HG03039 (cell line): ENCODE measurements around the gene OR6C6.
"Not testable (repeated sequence)": the region's sequence is repeated elsewhere in the genome, so short reads cannot be mapped to it uniquely, and the experiment has no call there.

Experiments
- ATAC-seq: cut with Tn5 transposase; IDR thresholded peaks from one replicate; pipeline ENCODE4 v1.9.1; 2021; ENCODE audit warnings: mild to moderate bottlenecking, moderate library complexity; ENCODE audit not compliant: unreplicated experiment

OR6C6 gene

GRCh38 chr12:55296469-55296868, at the start of gene OR6C6:
Gene OR6C6, minus strand, starts transcription at chr12:55296569. Its CDS starts 1,337 bp downstream, at chr12:55295232.
- no peak for ATAC-seq

GRCh38 chr12:55336002-55336401, 39.6 kb upstream of the OR6C6 start:
- no peak for ATAC-seq

DNA sequence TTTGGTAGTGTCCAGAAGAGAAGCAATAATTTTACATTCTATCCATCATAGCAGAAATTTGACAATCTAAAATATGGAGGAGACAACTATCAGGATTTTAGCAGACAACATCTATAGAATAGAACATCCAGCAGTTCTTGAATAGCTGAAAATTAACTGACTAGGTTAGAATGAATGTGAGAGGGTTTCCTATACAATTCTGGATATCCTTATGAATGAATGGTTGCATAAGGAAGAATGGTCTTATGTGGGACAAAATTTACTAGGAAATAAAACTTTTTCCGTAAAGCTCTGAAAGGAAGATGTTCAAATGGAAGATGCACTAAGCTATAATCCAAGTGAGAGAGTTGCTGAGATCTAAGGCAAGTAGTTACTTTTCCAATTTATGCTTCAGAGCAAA, 34.1 kb upstream of the OR6C6 start, which contains the start of gene OR6C3:
TSS of gene OR6C3 (plus strand) at position 301 of the 400 bp plus-strand sequence. CDS start 955 bp downstream, outside the sequence.
- no peak for ATAC-seq

GRCh38 chr12:55325801-55326200, 29.4 kb upstream of the OR6C6 start:
- ATAC-seq, result not testable (repeated sequence)

- ATAC-seq, result no peak
These were observed 23.8 kb upstream of the OR6C6 start for GRCh38 chr12:55320201-55320600.

DNA sequence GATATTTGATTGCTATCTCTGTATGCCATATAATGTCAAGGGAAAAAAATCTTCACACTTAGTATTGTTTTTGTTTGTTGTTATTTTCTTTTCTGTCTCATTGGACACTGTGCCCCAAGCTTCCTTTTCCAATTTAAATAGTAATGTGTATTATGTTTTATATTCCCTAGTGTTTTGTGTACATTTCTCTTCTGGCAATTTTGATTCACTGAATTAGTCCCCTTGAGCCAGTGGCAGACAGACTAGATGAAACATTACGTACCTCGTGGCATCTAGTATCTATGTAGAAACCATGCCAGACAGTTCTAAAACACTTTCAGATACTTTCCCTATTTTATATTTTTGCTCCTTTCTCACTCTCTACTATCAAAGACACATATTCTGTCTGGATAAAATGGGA, 17.7 kb upstream of the OR6C6 start, which contains the start of gene OR6C1:
TSS of gene OR6C1 (plus strand) at position 301 of the 400 bp plus-strand sequence. CDS start 6,257 bp downstream, outside the sequence.
- ATAC-seq, result no peak

- no peak for ATAC-seq
These were observed 6.4 kb downstream of the OR6C6 start for GRCh38 chr12:55289999-55290398.

DNA sequence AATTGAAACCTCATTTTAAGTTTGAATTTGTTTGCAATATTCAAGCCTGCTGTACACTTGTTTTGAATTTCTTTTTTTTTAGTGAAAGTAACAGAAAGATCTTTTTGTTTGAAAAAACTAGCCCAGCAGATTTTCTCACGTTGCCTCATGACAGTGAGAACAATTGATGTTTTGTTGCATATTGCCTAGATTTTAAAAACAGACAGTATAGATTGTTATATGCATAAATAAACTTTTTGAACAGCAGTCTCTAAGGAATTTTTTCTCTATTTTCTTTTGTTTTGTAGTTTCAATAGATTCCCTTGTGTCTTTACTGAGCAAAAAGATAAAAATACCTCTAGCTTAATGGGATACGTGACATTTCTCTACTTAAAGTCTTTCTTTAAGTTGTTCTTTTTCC, 15.4 kb downstream of the OR6C6 start:
- ATAC-seq, result no peak

DNA sequence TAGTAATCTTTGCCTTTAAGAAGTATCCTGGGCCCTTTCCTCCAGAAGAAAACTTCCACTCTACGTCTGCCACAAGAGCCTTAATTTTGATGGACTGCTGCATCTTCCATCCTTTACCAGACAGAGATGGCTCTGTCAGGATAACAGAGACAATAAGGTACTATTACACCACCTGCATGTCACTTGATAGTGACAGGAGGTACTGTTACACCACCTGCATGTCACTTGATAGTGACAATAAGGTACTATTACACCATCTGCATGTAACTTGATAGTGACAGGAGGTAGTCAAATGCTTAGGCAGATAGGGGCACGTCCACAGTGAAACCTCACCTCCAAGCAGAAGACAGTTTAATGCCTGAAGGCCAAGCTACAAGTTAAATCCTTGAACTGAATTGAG, 38.1 kb downstream of the OR6C6 start:
- no peak for ATAC-seq

- no peak for ATAC-seq
These were observed 39.5 kb downstream of the OR6C6 start for GRCh38 chr12:55256831-55257230.

DNA sequence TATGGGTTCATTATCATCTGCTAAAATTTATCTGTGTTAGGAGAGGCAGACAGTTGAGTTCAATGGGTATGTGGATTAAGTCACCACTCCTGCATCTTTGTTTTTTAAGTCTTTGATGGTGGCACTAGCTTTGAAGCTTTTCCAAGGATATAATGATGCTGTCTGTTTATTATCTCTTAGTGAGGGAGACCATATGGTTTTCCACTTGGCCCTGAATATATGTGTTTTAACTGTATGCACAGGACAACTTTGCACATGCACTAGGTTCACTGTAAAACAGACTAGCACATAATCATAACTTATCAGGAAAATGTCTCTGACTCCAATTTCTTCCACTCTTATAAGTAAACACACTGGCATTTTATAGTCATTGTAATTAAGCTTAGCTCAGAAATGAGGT, 43.1 kb downstream of the OR6C6 start:
- no peak for ATAC-seq

DNA sequence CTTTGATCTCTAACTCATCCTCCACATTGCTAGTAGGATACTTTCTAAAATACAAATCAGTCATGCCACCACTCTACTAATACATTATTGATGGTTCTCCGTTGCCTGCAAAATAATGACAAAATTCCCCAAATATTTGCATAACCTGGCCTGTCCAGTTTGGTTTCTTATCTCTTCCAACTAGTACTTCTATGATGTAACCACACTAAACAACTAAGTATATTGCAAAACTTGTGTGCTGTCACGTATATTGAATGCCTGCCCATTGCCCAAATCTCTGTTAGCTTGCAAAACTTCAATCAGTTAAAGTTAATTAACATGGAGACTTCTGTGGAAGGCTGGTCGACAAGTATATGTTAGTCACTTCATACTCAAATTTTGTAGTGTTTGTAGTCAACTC, 45.4 kb downstream of the OR6C6 start:
- ATAC-seq, result no peak

DNA sequence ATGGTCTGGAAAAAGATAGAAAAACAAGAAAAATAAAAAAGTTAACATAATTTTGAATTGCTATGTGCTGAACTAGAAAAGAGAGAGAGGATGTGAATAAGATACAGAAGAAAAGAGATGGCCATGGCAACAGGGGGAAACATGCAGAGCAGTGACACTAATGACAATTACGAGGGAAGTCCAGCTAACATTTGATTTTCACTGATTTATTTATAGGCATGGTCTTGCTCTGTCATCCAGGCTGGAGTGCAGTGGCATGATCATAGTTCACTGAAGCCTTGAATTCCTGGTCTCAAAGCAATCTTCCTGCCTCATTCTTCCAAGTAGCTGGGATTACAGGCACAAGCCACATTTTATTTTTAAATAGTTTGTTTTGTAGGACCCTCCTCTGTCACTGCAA, 50.2 kb downstream of the OR6C6 start:
- ATAC-seq, result no peak

DNA sequence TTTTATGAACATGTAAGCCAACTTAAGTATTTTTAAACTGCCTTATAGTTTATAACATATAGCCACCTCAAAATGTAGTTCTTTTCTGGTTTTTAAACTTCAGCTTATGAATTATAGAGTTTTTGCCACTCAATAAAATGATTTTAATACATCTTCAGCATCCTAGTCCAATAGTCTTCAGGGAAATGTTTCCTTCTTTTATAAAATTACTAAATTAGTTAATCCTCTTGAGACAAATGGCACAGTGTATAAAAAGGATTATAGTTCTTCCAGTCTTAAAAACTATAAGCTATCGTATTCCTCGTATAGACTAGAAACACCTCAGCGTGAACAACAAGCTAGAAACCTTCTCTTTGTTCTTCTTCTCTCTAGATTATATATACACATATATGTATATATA, 52.1 kb downstream of the OR6C6 start, which contains the start of gene OR6C74:
TSS of gene OR6C74 (plus strand) at position 301 of the 400 bp plus-strand sequence. CDS start 2,679 bp downstream, outside the sequence.
- ATAC-seq, result no peak
